GM12864 (cell line): ENCODE measurements around the gene RAB27A.
A peak's percentile ranks its signal among the peaks of the same experiment; 100 is the strongest.

Source experiments
- DNase-seq: peaks from one replicate; pipeline ENCODE4 v3.0.0-alpha.2; 2011; ENCODE audit warnings: low read depth
- H3K4me3 ChIP-seq: 2 replicates; pipeline ENCODE4 v1.5.1; 2011; ENCODE audit warnings: mild to moderate bottlenecking, low read depth, low read length, control low read depth
- CTCF ChIP-seq: IDR thresholded peaks from 2 replicates; pipeline ENCODE4 v1.5.1; 2011; ENCODE audit warnings: low read depth, mild to moderate bottlenecking, moderate library complexity, low read length, control low read depth, inconsistent platforms; ENCODE audit errors: missing control alignments

Gene RAB27A

DNA sequence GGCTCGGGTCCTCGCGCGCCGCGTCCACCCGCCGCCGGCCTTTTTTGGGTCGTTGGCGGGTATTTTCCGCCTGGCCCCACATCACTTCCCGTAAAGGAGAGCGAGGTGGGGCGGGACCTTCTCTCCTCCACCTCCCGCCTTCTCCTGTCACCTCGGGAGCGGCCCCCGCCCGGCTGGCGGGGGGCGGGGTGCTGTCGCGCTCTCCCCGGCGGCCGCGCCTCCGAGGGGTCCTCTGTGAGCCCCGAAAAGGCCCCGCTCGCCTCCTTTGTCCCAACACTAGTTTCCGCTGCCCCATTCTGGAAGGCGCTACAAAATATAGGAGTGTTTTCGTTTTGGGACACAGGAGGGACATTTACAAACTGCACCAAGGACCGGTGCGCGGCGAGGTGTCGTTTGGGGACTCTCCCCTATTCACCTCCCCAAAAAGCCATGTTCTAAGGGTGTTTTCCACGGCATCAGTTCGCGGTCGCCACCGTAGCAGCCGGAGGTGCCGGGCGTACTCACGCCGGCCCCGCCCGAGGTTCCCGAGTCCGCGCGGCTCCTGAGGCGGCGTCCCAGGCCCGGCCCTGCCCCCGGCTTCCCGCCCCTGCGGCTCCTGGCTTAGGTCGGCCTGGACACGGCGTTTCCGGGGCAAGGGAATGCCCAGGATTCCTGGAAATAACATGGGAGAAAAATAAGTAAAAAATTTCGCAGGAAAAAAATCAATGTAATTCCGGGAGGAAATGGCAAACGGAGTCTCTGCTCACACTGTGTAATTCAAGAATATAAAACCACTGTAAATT, at the start of gene RAB27A:
RAB27A (minus strand) TSS at position 68 of the 782 bp plus-strand sequence. CDS start 54,879 bp downstream, outside the sequence.
- no peak for DNase-seq
- H3K4me3 ChIP-seq: peak within 1 kb of the TSS; percentile 82
- TF ChIP-seq CTCF: no peak

- H3K4me3 ChIP-seq: no peak overlapping the region
- no peak for DNase-seq
- no peak for TF ChIP-seq CTCF
These were observed 47.5 kb upstream of the RAB27A start for GRCh38 chr15:55337160-55337559.

- no peak for DNase-seq
- H3K4me3 ChIP-seq: no peak overlapping the region
- no peak for TF ChIP-seq CTCF
These were observed 45.4 kb upstream of the RAB27A start for GRCh38 chr15:55334997-55335396.

DNA sequence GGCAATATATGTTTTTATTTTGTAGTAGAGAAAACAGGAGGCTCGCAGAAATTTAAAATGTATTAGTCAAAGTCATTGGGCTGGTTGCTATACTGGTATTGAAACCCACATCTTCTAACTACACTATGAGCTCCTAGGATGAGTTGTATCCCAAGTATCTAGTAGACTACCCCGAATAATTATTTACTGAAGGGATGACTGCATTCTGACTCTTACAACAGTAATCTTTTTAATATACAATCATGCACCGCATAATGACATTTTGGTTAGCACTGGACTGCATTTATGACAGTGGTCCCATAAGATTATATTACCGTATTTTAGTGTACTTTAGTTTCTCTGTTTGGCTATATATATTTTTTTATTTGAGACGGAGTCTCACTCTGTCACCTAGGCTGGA, 44.8 kb upstream of the RAB27A start:
- no peak overlapping the region for H3K4me3 ChIP-seq
- DNase-seq: no peak
- no peak for TF ChIP-seq CTCF

DNA sequence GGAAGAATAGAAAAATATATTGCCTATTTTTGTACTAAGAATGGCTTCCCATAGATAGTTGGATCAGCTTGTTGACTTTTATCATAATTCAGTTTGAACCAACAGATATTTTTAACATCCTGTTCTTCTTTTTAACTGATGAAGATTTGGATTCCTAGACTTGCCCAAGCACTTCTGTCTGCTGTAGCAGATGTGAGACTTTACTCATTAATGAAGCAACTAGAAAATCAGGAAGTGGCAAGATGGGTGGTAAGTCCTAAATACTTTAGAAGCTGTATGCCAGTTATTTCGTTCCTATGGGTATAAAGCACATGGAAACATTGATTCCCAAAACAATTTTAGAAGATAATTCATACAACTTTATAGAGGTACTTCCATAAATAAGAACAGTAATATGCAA, 37.8 kb upstream of the RAB27A start:
- TF ChIP-seq CTCF: no peak
- no peak overlapping the region for H3K4me3 ChIP-seq
- DNase-seq: no peak

GRCh38 chr15:55322467-55322866, 32.9 kb upstream of the RAB27A start:
- no peak for DNase-seq
- TF ChIP-seq CTCF: no peak
- no peak overlapping the region for H3K4me3 ChIP-seq

GRCh38 chr15:55320963-55321362, 31.4 kb upstream of the RAB27A start:
- no peak for TF ChIP-seq CTCF

More at GRCh38 chr15:55320963-55321362, 31.4 kb upstream of the RAB27A start:
- no peak for DNase-seq
- H3K4me3 ChIP-seq: no peak overlapping the region
